GM13976 (cell line): Measurements from ENCODE around the gene CLASP1.
"Not testable (repeated sequence)": the region's sequence is repeated elsewhere in the genome, so short reads cannot be mapped to it uniquely, and the experiment has no call there.

Source experiments
- DNase-seq: peaks from one replicate; pipeline ENCODE4 v3.0.0; 2012; ENCODE audit warnings: low spot score
- CTCF ChIP-seq: IDR thresholded peaks from 2 replicates; pipeline ENCODE4 v1.5.1; 2012; ENCODE audit warnings: borderline replicate concordance, mild to moderate bottlenecking; ENCODE audit not compliant: insufficient read depth; ENCODE audit errors: extremely low read depth, missing control alignments, control extremely low read depth
- in situ Hi-C: fragments of 300-500 bp; cut with MboI; formaldehyde crosslinking; loops from one replicate; pipeline ENCODE4 v1.12.0; 2022; ENCODE audit warnings: low sequenced_read_pairs, mixed read lengths, inconsistent platforms; ENCODE audit not compliant: unreplicated experiment

Gene CLASP1

DNA sequence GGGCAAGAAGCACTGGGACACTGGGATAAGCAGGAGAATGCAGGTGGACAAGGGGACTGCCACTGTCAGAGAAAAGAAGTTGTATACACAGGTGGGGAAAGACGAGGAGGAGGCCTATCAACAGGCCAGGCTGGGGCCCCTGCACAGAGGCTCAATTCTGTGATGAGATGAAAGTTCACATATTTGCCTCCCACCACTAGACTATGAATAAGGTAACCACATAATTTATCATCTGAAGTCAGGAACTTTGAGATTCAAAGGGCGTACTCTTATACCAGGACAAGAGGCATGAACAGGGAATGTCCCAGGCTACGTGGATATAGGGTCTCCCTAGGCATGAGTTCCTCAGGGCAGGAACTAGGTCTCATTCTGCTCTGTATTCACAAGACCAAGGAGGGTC lies 84.4 kb downstream of the CLASP1 start:
- no peak for TF ChIP-seq CTCF
- in situ Hi-C loops = no loop called here

DNA sequence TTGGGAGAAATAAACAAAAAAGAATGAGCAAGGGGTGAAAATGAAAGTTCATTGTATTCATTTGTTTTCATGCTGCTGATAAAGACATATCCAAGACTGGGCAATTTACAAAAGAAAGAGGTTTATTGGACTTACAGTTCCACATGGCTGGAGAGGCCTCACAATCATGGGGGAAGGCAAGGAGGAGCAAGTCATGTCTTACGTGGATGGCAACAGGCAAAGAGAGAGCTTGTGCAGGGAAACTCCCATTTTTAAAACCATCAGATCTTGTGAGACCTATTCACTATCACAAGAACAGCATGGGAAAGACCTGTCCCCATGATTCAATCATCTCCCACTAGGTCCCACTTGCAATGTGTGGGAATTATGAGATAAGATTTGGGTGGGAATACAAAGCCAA lies 85.5 kb downstream of the CLASP1 start:
- in situ Hi-C loops = not testable (repeated sequence)

More for the DNA sequence above, 84.4 kb downstream of the CLASP1 start:
- DNase-seq = no peak

GRCh38 chr2:121562269-121563176 lies 86.7 kb downstream of the CLASP1 start:
- DNase-seq = no peak
- TF ChIP-seq CTCF = no peak
- in situ Hi-C loops = no loop called here

More for the DNA sequence above, 85.5 kb downstream of the CLASP1 start:
- DNase-seq = not testable (repeated sequence)

GRCh38 chr2:121561617-121562268 lies 87.5 kb downstream of the CLASP1 start:
- TF ChIP-seq CTCF = no peak
- in situ Hi-C loops = no loop called here
- DNase-seq = no peak

GRCh38 chr2:121558329-121558728 lies 90.9 kb downstream of the CLASP1 start:
- no peak for TF ChIP-seq CTCF
- in situ Hi-C loops = no loop called here
- DNase-seq = no peak

DNA sequence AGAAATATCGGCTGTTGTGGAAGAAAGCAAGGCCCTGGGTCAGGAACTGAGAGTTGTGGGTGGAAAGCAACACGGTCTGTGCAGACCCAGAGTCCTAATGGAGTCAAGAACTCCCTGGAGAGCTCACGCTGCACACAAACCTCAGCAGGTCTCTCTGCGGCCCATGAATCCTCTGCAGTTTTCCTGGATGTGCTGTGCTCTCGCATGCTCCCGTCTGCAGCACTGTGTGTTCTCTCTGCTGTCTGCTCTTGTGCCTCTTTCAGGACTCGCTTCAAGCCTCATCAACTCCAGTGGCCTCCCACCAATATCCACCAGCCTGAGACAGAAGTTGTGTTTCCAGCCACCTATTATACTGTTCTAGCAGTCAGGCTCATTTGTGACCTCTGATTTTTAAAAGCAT lies 94.3 kb downstream of the CLASP1 start:
- no peak for TF ChIP-seq CTCF
- in situ Hi-C loops = no loop called here
- no peak for DNase-seq

- DNase-seq, in situ Hi-C loops: not testable (repeated sequence)
Measured at GRCh38 chr2:121552477-121553180, 96.6 kb downstream of the CLASP1 start.
